Skeletal muscle tissue (tissue), 4 donors: ENCODE results near the gene RHOV. TPM values are rescaled to one million over a fixed set of nuclear protein-coding genes. Genes with fewer than 3 reads are reported as not detected.

Experiments used
- H3K27ac ChIP-seq: one replicate; pipeline ENCODE4 v1.7.0; 2013; ENCODE audit warnings: mild to moderate bottlenecking, low read depth, low read length, inconsistent platforms
- H3K27me3 ChIP-seq, 3 donors: one replicate each; pipeline ENCODE4 v1.7.0; 2013; ENCODE audit warnings: low read length in 3 of 3; ENCODE audit not compliant: control insufficient read depth in 3 of 3, insufficient read depth in 3 of 3
- H3K36me3 ChIP-seq, 3 donors: one replicate each; pipeline ENCODE4 v1.7.0; 2013; ENCODE audit warnings: low read length in 3 of 3; ENCODE audit not compliant: control insufficient read depth in 3 of 3, insufficient read depth in 3 of 3
- H3K4me1 ChIP-seq, 3 donors: one replicate each; pipeline ENCODE4 v1.7.0; 2013; ENCODE audit warnings: low read length in 3 of 3, mild to moderate bottlenecking in 3 of 3; ENCODE audit not compliant: control insufficient read depth in 3 of 3, insufficient read depth in 3 of 3
- H3K4me3 ChIP-seq, 3 donors: one replicate each; pipeline ENCODE4 v1.7.0; 2013; ENCODE audit warnings: low read length in 3 of 3
- H3K9ac ChIP-seq, 3 donors: one replicate each; pipeline ENCODE4 v1.7.0; 2013; ENCODE audit warnings: low read length in 3 of 3, mild to moderate bottlenecking in 3 of 3, moderate library complexity in 2 of 3, low read depth in 1 of 3
- H3K9me3 ChIP-seq, 3 donors: one replicate each; pipeline ENCODE4 v1.7.0; 2013; ENCODE audit warnings: low read length in 3 of 3; ENCODE audit not compliant: control insufficient read depth in 3 of 3
- total RNA-seq: library from RNA; depleted of rRNA; stranded (reverse); fragments of >200 nt; gene quantifications from one replicate; pipeline ENCODE4 v1.2.3, GENCODE V29; 2014
- donor health status: Osteomylitis.

RHOV gene
- total RNA-seq, 1 donor from 2014 or later, result 1.0 TPM

- Histone ChIP-seq H3K36me3 (peaks cover 29 to 31% (median 31%) of the 10 kb centered on the region in 3 donors), H3K4me1 (peaks cover 41 to 57% (median 48%) of the 10 kb centered on the region in 3 donors), H3K9ac (peak overlapping the region in 1 of 3 donors; percentile 25), H3K27me3 (no peaks in the 10 kb centered on the region), H3K4me3 (no peak overlapping the region), H3K27ac (no peak overlapping the region), H3K9me3 (no peaks in the 10 kb centered on the region)
These were observed 30.6 kb upstream of the RHOV start for GRCh38 chr15:40904552-40905201.

DNA sequence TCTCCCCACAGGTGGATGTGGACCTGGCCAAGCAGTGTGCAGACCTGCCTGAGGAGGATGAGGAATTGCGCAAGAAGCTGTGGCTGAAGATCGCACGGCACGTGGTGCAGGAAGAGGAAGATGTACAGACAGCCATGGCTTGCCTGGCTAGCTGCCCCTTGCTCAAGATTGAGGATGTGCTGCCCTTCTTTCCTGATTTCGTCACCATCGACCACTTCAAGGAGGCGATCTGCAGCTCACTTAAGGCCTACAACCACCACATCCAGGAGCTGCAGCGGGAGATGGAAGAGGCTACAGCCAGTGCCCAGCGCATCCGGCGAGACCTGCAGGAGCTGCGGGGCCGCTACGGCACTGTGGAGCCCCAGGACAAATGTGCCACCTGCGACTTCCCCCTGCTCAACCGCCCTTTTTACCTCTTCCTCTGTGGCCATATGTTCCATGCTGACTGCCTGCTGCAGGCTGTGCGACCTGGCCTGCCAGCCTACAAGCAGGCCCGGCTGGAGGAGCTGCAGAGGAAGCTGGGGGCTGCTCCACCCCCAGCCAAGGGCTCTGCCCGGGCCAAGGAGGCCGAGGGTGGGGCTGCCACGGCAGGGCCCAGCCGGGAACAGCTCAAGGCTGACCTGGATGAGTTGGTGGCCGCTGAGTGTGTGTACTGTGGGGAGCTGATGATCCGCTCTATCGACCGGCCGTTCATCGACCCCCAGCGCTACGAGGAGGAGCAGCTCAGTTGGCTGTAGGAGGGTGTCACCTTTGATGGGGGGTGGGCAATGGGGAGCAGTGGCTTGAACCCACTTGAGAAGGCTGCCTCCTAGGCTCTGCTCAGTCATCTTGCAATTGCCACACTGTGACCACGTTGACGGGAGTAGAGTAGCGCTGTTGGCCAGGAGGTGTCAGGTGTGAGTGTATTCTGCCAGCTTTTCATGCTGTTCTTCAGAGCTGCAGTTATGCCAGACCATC is 28.8 kb upstream of the RHOV start:
- Histone ChIP-seq H3K27ac (no peak overlapping the region), H3K4me3 (no peak overlapping the region), H3K4me1 (peaks cover 34 to 47% (median 40%) of the 10 kb centered on the region in 3 donors), H3K9me3 (no peaks in the 10 kb centered on the region), H3K27me3 (no peaks in the 10 kb centered on the region), H3K9ac (peak overlapping the region in 1 of 3 donors; percentile 33), H3K36me3 (peaks cover 40 to 43% (median 42%) of the 10 kb centered on the region in 3 donors)

GRCh38 chr15:40901053-40901443 is 27.0 kb upstream of the RHOV start:
- Histone ChIP-seq H3K4me3 (no peak overlapping the region), H3K27ac (no peak overlapping the region), H3K36me3 (peaks cover 43 to 46% (median 46%) of the 10 kb centered on the region in 3 donors), H3K27me3 (no peaks in the 10 kb centered on the region), H3K9ac (no peak overlapping the region), H3K9me3 (no peaks in the 10 kb centered on the region), H3K4me1 (peaks cover 20 to 30% (median 22%) of the 10 kb centered on the region in 3 donors)

- H3K4me3 ChIP-seq, result no peak overlapping the region
- no peaks in the 10 kb centered on the region for H3K27me3 ChIP-seq
- H3K9ac ChIP-seq, result no peak overlapping the region
- no peak overlapping the region for H3K27ac ChIP-seq
- H3K9me3 ChIP-seq, result no peaks in the 10 kb centered on the region
- H3K36me3 ChIP-seq, result peaks cover 47 to 51% (median 48%) of the 10 kb centered on the region in 3 donors
- H3K4me1 ChIP-seq, result peaks cover 16 to 30% (median 18%) of the 10 kb centered on the region in 3 donors
These were observed 26.4 kb upstream of the RHOV start for GRCh38 chr15:40900256-40901052.

DNA sequence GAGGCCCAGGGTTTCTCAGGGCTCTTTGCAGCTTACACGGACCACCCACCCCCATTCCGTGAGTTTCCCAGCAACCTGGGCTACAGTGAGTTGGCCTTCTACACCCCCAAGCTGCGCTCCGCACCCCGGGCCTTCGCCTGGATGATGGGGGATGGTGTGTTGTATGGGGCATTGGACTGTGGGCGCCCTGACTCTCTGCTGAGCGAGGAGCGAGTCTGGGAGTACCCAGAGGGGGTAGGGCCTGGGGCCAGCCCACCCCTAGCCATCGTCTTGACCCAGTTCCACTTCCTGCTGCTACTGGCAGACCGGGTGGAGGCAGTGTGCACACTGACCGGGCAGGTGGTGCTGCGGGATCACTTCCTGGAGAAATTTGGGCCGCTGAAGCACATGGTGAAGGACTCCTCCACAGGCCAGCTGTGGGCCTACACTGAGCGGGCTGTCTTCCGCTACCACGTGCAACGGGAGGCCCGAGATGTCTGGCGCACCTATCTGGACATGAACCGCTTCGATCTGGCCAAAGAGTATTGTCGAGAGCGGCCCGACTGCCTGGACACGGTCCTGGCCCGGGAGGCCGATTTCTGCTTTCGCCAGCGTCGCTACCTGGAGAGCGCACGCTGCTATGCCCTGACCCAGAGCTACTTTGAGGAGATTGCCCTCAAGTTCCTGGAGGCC is 25.6 kb upstream of the RHOV start:
- H3K27ac ChIP-seq, result no peak overlapping the region
- no peak overlapping the region for H3K9ac ChIP-seq
- H3K9me3 ChIP-seq, result no peaks in the 10 kb centered on the region
- peaks cover 20 to 33% (median 21%) of the 10 kb centered on the region in 3 donors for H3K4me1 ChIP-seq
- H3K4me3 ChIP-seq, result no peak overlapping the region
- H3K36me3 ChIP-seq, result peaks cover 47 to 51% (median 48%) of the 10 kb centered on the region in 3 donors
- no peaks in the 10 kb centered on the region for H3K27me3 ChIP-seq

GRCh38 chr15:40894681-40895448 is 20.8 kb upstream of the RHOV start:
- peak overlapping the region; percentile 88 to 96 (median 94) for H3K4me3 ChIP-seq
- no peaks in the 10 kb centered on the region for H3K9me3 ChIP-seq
- H3K4me1 ChIP-seq, result peaks cover 15 to 25% (median 15%) of the 10 kb centered on the region in 3 donors
- peak overlapping the region; percentile 90 to 95 (median 94) for H3K9ac ChIP-seq
- H3K27me3 ChIP-seq, result no peaks in the 10 kb centered on the region
- H3K36me3 ChIP-seq, result peaks cover 20 to 23% (median 22%) of the 10 kb centered on the region in 3 donors
- H3K27ac ChIP-seq, result peak overlapping the region; percentile 97

GRCh38 chr15:40893733-40894680 is 20.0 kb upstream of the RHOV start, which contains the start of gene VPS18:
Gene VPS18, plus strand, starts transcription at chr15:40894450. Its CDS starts 319 bp downstream, at chr15:40894769.
- H3K27me3 ChIP-seq, result no peaks in the 10 kb centered on the region
- H3K9me3 ChIP-seq, result no peaks in the 10 kb centered on the region
- H3K4me3 ChIP-seq, result peak within 1 kb of the TSS; percentile 88 to 96 (median 94)
- H3K4me1 ChIP-seq, result peaks cover 15 to 25% (median 15%) of the 10 kb centered on the region in 3 donors
- H3K9ac ChIP-seq, result peak within 1 kb of the TSS; percentile 90 to 95 (median 94)
- H3K36me3 ChIP-seq, result peaks cover 12 to 14% (median 14%) of the 10 kb centered on the region in 3 donors
- peak within 1 kb of the TSS; percentile 97 for H3K27ac ChIP-seq
